ENCODE results near the gene C1orf159. TPM values are rescaled to one million over a fixed set of nuclear protein-coding genes. Genes with fewer than 3 reads are reported as not detected.

Gene C1orf159
- total and polyA plus RNA-seq, 9 of the 15 experiments (the other 6 are each of a cell fraction or from before 2014, with no cell fraction given): 0.28 to 54.9 (median 10.6) TPM

- TF ChIP-seq E2F1 (CRISPR knock-in tag; IDR thresholded peaks at IDR 0.05) (no peak), ZNF253 (CRISPR knock-in tag; conservative IDR thresholded peaks at IDR 0.05) (no peak), MGA (IDR thresholded peaks at IDR 0.05) (no peak), ZBTB9 (CRISPR knock-in tag; IDR thresholded peaks at IDR 0.05) (0 out of 2 replicates have a peak, but pooled peaks have one; percentile 73), PHF20 (IDR thresholded peaks at IDR 0.05; ENCODE audit: partially characterized antibody) (peak; percentile 31), NCOA1 (IDR thresholded peaks at IDR 0.05; ENCODE audit: low read depth) (no peak), TAL1 (IDR thresholded peaks at IDR 0.05) (0 out of 2 replicates have a peak, but pooled peaks have one; percentile 8), NR2F6 (CRISPR knock-in tag; IDR thresholded peaks at IDR 0.05) (no peak), RCOR1 (IDR thresholded peaks at IDR 0.05; ENCODE audit: borderline replicate concordance in 1 of 2, low read depth in 2 of 2, low read length in 2 of 2) (peak in 1 of 2 experiments; percentile 27; a peak in 1 of 4 replicates), ATF1 (CRISPR knock-in tag; IDR thresholded peaks at IDR 0.05) (no peak), ATF1 (tag; IDR thresholded peaks at IDR 0.05) (0 out of 2 replicates have a peak, but pooled peaks have one; percentile 9), KLF13 (tag; IDR thresholded peaks at IDR 0.05; ENCODE audit: borderline replicate concordance, low read depth) (no peak), PHF8 (IDR thresholded peaks at IDR 0.05; ENCODE audit: borderline replicate concordance, low read length) (peak; percentile 47; the same call in 1 of the 2 replicates), CEBPB (tag; IDR thresholded peaks at IDR 0.05) (no peak)
Observed at GRCh38 chr1:1059494-1060280, 56.2 kb downstream of the C1orf159 start (continued).
